ENCODE data around the gene SLC6A5.
A peak's percentile ranks its signal among the peaks of the same experiment; 100 is the strongest.

Gene SLC6A5

DNA sequence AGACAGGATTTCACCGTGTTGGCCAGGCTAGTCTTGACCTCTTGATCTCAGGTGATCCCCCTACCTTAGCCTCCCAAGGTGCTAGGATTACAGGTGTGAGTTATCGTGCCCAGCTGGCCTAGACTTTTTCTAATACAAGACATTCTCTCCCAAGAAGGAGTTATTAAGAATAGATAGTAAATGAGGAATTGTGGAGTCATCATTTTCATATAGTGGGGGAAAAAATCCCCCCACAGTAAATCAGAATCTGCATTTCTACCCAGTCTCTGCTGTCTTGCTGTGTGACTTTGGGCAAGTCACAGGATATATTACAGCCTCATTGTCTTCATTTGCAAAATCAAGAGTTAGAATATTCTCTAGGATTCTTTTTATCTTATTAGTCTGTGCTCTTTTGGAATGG, 21.6 kb downstream of the SLC6A5 start:
- no peak for DNase-seq (ENCODE audit: low read depth, low spot score)

DNA sequence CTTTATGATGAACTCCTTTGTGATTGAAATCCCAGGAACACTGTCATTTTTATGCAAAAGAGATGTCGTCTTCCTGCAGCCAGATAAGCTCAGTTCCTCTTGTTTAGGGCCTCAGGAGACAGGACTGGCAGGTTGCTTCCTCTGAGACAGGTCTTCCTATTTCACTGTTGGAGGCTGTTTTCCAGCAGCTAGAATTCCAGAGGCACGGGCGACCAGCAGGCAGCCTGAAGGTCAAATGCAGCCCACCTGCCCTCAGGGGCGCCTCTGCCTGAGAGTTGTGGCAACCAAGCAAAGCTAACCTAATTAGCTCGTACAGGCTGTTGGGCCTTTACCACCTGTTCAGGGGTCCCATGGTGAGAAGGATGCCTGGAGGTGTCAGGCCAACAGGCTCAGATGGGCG, 22.3 kb downstream of the SLC6A5 start:
- peak; percentile 59 for DNase-seq (ENCODE audit: low read depth, low spot score)

DNA sequence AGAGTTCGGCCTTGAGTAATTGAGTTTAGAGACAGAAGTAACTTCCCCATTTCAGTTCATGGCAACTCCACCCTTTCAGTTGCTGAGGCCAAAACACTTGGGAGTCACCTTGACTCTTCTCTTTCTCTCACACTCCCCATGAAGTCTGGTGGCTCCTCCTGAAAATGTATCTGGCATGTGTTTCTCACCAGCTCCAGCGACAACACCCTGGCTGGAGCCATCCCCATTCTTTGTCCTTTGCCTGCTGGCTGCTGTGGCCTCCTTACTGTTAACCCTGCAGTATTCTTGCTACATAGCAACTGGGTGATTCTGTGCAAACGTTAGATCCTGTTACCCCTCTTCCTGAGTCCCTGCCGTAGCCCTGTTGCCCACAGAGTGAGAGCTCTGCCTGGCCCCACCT, 23.8 kb downstream of the SLC6A5 start:
- no peak for DNase-seq (ENCODE audit: low read depth, low spot score)

DNA sequence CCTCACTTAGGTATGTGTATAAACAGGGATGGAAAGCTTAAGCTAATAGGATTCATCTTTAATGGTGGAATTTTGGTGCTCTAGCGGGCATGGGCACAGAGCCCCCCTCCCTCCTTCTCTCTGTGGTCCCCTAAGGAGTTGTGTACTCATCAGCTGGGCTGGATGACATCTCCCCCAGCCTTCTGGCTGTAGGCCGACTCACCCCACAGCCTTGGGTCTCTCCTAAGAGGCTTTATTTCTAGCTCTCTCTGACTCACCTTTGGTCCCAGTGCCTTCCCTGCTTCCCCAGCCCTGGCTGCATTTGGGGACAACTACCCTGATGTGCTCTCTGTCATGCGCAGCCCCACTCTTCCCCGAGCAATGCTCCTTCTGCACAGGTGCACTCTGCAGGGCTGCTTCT, 26.9 kb downstream of the SLC6A5 start:
- no peak for DNase-seq (ENCODE audit: low read depth, low spot score)

DNA sequence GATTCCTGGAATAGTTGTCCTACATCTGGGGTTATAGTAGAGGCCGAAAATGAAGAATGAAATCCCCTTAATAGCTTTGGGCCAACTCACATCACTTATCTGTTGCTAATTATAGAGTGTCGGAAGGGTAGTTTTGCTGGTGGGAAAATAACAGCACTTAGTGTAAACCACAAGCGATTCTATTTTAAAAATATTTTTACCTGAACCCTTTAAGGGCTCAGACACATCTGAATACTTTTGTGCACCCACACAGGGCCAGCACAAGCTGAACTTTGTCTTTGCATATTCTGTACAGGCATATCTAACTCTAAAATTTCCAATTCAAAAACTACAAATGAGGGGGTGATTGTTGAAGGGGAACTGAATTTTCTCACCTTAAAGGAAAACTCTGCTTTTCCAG, 27.6 kb downstream of the SLC6A5 start:
- no peak for DNase-seq (ENCODE audit: low read depth, low spot score)

DNA sequence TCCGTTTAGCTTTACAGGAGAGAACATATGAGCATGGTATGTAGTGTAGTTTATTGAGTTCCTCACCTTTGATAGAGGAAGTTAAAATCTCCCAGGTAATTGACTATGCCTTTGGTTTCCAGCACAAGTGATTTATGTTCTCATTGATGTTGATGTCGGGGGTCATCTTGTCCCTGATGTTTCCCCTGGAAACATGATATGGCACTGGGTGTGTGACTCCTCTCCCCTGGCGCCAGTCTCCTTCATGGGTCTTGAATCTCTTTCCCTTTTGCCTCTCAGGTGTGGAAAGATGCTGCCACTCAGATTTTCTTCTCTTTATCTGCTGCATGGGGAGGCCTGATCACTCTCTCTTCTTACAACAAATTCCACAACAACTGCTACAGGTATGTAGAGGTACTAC, 28.3 kb downstream of the SLC6A5 start:
- DNase-seq (ENCODE audit: low read depth, low spot score), result no peak

DNA sequence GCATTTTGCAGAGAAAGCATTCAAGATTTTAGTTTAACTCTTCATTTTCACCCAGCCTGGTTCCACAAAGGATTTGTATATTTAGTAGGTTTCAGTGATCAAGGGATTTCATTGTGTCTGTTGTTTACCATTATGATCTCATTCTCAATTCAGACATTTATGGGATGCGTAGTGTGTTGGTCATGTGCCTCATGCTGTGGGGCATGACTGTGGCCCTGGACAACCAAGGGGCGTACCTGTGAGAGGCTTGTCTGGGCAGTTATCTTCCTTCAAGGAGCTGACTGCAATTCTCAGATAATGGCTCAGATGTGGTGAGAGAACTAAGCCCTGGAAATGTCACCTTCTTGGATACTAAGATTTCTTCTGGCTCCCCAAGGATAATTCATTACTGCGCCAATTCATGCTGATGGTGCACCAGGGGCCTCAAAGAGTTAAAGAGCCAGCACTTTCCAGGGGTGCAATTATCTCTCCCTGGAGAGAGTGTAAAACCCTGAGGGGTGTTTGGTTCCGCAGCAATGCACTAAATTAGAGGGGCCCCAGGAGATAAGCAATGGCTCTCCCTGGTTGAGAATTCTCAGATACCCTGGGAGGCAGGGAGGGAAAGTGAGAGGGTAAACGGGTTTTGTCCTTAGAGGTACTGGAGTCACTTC, 32.2 kb downstream of the SLC6A5 start:
- peak; percentile 50 for DNase-seq (ENCODE audit: low read depth, low spot score)

DNA sequence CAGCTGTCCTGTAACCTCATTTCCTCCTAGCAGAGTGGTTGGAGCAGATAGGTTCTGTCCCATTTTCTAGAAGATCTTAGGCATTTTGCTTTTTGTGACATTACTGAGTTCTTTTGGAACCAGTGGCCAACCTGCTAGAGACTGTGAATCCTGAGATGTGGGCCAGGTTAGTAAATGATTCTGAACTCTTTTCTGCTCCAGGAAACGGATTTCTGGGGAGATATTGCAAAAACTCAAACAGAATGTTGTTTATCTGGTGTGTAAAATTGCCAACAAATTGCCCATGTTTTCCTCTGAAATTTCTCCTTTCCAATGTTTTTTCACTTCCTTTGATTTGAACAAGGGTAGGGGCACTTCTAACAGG, 32.7 kb downstream of the SLC6A5 start:
- no peak for DNase-seq (ENCODE audit: low read depth, low spot score)

DNA sequence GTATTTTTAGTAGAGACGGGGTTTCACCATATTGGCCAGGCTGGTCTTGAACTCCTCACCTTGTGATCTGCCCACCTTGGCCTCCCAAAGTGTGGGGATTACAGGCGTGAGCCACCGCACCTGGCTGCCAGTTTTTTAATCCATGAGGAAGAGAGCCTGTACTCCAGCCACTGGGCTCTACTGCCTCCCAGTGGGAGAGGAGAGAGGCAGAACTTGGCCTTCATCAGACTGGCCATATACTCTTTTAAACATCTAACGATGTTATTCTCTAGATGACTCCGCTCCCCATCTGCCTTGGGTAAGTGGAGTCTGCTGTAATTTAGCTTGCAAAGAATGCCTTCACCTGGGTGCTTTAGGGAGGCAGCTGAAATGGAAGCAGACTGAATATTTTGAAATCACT, 34.6 kb downstream of the SLC6A5 start:
- no peak for DNase-seq (ENCODE audit: low read depth, low spot score)

DNA sequence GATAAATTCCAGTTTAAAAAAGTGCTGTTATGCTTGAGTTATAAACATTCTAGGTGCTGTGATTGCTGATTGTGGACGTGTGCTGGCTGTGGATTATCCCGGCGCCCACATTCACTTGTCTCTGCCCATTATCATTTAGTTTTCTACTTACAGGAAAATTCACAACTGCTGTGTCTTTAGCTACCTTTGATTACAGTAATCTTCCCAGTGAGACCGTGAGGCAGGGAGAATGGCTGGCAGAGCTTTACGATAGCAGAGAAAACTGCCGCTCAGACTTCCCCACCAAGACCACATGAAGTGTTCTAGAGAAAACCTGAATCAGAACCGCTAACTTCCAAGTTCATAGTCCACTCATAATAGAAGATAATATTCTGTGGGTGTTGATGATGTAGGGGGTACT, 35.4 kb downstream of the SLC6A5 start:
- no peak for DNase-seq (ENCODE audit: low read depth, low spot score)

DNA sequence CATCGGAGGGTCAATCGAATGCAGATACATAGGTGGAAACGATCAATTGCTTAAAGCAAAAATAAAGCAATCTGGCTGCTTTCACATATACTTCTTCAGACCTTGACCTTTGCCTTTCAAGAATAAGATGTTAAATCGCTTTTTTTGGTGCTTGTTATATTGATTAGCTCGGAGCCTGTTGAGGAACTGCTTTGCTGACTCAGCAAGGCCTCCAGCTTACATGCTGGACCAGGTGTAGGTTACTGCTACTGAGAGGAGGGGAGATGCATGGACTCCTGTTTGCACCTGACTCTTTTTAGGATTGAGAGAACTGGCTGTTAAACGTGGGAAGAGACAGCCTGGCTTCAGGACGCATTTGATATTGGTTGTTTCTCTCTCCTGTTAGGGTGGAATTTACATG, 38.7 kb downstream of the SLC6A5 start:
- no peak for DNase-seq (ENCODE audit: low read depth, low spot score)

DNA sequence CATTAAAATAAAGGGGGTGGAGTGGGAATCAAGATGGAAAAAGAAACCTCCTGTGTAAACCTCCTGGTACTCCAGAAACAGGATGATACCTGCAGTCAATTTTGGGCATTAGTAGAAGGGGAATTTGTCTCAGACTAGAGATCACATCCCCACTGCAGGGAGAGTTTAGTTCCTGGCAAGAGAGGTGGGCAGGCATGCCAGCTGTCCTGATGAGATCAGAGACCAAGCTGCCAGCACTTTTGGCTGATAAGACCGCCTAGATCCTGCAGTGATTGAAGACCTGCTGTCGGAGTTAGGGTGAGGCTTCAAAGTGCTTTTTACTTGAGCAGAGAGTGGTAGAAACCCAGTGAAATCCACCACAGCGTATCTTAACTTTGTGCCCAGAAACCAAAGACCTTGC, 40.3 kb downstream of the SLC6A5 start:
- DNase-seq (ENCODE audit: low read depth, low spot score), result no peak

DNA sequence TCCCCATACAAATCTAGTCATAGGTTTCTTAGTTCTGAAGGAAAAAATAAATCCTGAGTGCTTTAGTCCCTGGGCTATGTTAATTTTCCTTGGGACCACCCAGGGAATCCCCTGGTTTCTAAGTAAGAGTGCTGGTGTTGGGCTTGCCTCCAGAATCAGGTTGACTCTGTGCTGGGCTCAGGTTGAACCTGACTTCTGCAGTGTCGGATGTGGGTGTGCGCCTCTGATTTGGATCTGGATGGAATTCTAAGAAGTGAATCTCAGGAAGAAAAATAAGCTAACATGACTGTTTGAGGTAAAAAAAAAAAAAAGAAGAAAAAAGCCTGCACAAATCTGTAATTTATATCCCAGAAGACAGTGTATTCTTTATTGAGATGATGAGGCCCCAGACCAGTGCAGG, 41.0 kb downstream of the SLC6A5 start:
- no peak for DNase-seq (ENCODE audit: low read depth, low spot score)

DNA sequence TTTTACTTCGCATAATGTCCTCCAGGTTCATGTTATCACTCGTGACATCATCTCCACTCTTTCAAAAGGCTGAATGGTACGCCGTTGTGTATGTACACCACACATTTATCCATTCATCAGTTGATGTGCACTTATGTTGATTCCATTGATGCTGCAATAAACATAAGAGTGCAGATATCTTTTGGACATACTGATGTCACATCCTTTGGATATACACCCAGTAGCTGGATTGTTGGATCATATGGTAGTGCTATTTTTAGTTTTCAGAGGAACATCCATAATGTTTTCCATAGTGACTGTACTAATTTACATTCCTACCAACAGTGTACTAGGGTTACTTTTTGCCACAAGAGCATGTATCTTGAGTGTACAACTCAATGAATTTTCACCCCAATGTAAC, 45.0 kb downstream of the SLC6A5 start:
- no peak for DNase-seq (ENCODE audit: low read depth, low spot score)

DNA sequence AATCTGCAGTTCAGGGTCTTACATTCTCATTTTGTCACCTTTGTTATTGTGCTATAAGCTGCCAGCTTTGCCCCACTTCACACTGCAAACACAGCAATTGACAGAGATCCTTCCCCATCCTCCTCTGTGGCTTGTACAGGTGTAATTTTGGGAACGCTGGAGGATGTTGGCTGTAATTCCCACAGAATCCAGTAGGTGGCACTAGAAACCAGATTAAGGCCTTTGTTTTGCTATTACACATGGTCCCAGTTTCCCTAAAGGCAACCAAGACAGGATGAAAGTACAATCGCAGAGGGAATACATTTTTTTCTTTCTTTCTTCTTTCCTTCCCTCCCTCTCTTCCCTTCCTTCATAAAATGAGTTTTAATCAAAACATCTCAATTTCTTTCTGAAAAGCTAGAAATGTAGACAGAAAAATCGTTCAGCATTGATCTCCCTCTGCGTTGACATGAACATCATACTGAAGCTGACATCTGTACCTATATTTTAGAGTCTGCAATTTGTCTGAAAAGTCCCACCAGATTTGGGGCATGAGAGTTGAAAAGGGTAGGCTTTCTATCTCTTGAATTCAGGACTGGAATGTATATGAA, 48.7 kb downstream of the SLC6A5 start:
- peak; percentile 82 for DNase-seq (ENCODE audit: low read depth, low spot score)

DNA sequence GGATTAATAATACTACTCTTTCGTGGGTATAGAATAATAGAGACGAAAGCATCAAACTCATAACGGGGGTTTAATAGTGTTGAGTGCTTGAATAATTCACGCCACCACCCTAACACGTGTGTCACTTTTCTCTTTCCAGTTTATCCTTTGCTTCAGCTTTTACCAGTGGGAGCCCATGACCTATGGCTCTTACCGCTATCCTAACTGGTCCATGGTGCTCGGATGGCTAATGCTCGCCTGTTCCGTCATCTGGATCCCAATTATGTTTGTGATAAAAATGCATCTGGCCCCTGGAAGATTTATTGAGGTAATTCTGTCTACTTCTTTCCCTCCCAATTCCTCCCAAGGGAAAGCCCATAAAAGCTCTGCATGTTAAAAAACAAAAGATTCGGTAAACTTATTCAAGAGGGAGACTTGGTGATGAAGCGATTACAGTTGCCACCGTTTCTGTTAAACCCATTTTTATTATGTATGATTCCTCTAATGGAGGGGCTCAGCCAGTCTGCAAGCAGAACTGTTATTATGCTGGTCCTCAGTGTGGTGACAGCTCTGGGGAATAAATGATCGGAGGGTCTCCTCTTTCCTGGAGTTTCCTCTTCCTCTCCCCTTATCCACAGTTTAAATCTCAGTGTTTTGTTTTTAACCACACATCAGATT, 52.9 kb downstream of the SLC6A5 start:
- DNase-seq (ENCODE audit: low read depth, low spot score), result no peak

DNA sequence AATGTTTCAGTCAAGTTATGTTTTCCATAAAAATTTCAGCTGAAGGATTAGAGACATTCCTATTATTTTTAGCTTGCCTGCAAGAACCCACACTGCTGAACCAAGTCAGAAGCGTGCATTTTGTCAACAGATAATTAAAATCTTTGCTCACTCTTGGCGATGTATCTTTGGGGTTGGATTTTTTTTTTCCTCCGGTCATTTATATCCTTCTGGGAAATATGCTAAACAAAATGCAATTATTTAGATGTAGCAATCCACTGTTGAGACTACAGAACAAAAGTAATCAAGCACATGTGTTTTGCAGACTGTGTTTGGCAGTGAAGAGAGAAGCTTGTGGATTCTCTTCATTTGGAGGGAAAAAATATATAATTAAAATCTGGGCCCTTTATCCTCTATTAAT, 54.6 kb downstream of the SLC6A5 start:
- DNase-seq (ENCODE audit: low read depth, low spot score), result no peak

DNA sequence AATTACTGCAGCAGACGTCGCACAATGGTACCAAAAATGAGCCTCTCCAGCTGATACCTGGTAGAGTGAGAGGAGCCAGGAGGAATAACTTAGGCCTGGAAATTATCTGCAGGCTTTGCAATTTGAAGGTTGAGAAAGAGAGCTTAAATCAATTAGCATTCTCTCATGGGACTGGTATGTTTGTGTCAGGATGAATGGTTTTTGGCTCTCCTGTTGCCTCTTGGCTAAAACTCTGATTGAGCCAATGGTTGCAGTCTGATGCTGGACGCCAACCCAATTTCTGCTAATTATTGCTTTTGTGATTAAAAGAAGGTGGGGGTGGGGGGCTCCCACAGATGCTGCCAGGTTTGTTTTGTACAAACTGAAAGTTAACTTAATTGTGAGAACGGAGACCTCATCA, 57.5 kb downstream of the SLC6A5 start:
- DNase-seq (ENCODE audit: low read depth, low spot score), result no peak

DNA sequence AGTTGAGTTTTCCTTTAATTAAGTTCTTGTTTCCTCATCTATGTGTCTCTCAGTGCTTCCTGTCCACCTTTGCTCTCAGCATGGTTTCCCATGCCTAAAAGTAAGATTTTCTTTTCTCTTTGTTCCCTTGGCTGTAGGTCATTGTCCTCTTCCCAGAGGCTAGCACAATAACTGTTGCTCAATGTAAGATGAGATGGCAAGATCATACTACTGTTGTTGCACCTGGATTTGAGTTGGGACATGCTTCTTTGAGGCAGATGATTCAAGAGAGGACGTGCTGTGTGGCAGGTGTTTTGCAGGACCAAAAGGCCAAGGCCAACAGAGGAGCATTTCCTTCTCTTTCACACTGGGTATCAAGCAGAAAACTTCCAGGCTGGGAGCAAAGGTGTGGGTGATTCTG, 58.7 kb downstream of the SLC6A5 start:
- DNase-seq (ENCODE audit: low read depth, low spot score), result no peak

DNA sequence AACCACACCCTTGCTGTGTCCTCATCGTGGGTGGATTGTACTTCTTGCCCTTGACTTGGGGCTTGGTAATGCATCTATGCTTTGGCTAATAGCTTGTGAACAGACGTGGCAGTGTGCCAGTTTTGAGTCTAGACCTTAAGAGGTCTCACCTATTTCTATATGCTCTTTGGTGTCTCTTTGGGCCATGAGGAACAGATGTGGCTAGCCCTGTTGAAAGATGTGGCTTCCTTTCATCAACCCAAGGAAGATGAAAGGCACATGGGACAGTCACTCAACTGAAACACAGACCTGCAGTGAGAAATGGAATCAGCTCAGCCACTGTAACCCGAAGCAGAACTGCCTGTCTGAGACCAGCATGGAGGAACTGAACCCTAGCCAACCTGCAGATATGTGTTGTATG, 62.0 kb downstream of the SLC6A5 start:
- DNase-seq (ENCODE audit: low read depth, low spot score), result no peak

DNA sequence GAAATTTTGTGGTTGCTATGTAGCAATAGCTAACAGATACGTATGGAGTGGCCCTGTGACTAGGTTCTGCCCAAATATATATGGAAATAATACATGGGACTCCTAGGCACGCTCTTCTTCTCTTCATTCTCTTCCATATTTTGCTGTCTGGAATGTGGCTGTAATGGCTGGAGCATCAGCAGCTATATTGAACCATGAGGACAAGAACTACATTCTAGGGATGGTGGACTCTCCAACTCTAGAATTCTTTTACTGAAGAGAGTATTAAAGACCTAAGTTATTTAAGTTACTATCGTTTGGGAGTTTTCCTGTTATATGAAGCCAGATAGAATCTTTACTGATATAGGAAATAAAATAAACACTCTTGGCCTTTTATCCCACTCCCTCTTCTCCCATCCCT, 62.4 kb downstream of the SLC6A5 start:
- DNase-seq (ENCODE audit: low read depth, low spot score), result no peak

DNA sequence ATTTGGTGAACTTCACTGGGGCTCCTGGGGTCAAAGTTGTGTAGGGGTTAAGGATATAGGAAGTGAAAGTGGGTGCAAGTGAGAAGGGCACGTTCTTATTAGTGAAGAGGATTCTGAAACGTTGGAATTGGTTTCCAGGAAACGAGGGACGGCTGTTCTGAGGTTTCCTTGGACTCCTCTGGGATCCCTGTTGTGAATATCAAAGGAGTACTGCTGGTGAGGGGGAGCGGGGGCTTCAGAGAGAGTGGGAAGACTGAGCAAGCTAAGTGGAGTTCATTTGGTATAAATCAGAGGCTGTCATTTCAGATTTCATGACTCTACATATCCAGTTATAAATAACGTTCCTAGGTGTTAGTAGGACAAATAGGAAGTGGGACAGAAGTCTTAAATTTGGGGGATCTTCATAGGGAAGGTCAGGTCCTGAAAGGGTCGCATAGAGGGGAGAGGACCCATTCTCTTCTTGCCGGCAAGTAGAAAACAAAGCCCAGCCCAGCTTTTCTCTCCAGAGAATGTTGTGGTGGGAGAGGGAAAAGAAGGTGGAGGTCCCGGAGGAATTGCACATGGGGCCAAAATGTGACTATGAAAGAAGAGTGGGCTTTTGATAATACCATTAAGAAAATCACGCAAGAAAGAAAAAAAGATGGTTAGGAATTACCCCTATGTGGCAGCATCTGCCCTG, 68.9 kb downstream of the SLC6A5 start:
- DNase-seq (ENCODE audit: low read depth, low spot score), result no peak
